Nephron (organoid): Measurements from ENCODE around the gene NWD2.

Experiments
- H3K27ac Mint-ChIP-seq, 3 experiments: 2 replicates each; pipeline ENCODE4 v1.8.0; 2020; ENCODE audit warnings: mixed read lengths in 3 of 3, mild to moderate bottlenecking in 2 of 3, moderate library complexity in 1 of 3
- H3K27me3 Mint-ChIP-seq: 2 replicates; pipeline ENCODE4 v1.8.0; 2021; ENCODE audit warnings: low read depth, mild to moderate bottlenecking, moderate library complexity, mixed read lengths
- H3K36me3 Mint-ChIP-seq: 2 replicates; pipeline ENCODE4 v1.8.0; 2020; ENCODE audit warnings: low read depth, mixed read lengths
- H3K4me1 Mint-ChIP-seq: 2 replicates; pipeline ENCODE4 v1.8.0; 2020; ENCODE audit warnings: mixed read lengths
- H3K4me3 Mint-ChIP-seq, 3 experiments: 2 replicates each; pipeline ENCODE4 v1.8.0; 2020; ENCODE audit warnings: mild to moderate bottlenecking in 3 of 3, mixed read lengths in 3 of 3, moderate library complexity in 2 of 3
- H3K9me3 Mint-ChIP-seq: 2 replicates; pipeline ENCODE4 v1.8.0; 2020; ENCODE audit warnings: mixed read lengths
- CTCF ChIP-seq, 3 experiments: fragments of 200-600 bp; sonication (generic); IDR thresholded peaks; one replicate each; pipeline ENCODE4 v1.5.0; 2021; ENCODE audit warnings: antibody characterized with exemption in 3 of 3; ENCODE audit not compliant: unreplicated experiment in 3 of 3

Gene NWD2

GRCh38 chr4:37422638-37423037, 178.1 kb downstream of the NWD2 start:
- H3K4me1 Mint-ChIP-seq, result no peaks in the 10 kb centered on the region
- TF ChIP-seq CTCF (IDR thresholded peaks at IDR 0.05; ENCODE audit: unreplicated experiment in 3 of 3), result no peak

DNA sequence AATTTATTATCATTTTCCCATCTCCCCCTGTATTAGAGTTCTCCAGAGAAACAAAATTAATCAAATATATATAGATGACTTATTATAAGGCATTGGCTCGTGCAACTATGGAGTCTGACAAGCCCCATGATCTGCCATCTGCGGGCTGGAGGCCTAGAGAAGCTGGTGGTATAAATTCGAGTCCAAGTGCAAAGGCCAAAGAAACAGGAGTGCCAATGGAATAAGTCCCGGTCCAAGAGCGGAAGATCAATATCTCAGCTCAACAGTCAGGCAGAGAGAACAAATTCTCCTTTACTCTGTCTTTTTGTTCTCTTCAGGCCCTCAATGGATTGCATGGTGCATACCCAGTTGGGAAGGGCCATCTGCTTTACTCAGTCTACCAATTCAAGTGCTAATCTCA, 178.8 kb downstream of the NWD2 start:
- H3K4me3 Mint-ChIP-seq, result no peak overlapping the region
- no peaks in the 10 kb centered on the region for H3K36me3 Mint-ChIP-seq
- H3K27me3 Mint-ChIP-seq, result no peaks in the 10 kb centered on the region
- H3K27ac Mint-ChIP-seq, result no peak overlapping the region
- H3K9me3 Mint-ChIP-seq, result peaks cover 2% of the 10 kb centered on the region
- H3K4me1 Mint-ChIP-seq, result no peaks in the 10 kb centered on the region
- no peak for TF ChIP-seq CTCF (IDR thresholded peaks at IDR 0.05; ENCODE audit: unreplicated experiment in 3 of 3)

More at GRCh38 chr4:37422638-37423037, 178.1 kb downstream of the NWD2 start:
- Mint-ChIP-seq H3K36me3 (no peaks in the 10 kb centered on the region), H3K27me3 (no peaks in the 10 kb centered on the region), H3K9me3 (peaks cover 2% of the 10 kb centered on the region), H3K4me3 (no peak overlapping the region), H3K27ac (no peak overlapping the region)

DNA sequence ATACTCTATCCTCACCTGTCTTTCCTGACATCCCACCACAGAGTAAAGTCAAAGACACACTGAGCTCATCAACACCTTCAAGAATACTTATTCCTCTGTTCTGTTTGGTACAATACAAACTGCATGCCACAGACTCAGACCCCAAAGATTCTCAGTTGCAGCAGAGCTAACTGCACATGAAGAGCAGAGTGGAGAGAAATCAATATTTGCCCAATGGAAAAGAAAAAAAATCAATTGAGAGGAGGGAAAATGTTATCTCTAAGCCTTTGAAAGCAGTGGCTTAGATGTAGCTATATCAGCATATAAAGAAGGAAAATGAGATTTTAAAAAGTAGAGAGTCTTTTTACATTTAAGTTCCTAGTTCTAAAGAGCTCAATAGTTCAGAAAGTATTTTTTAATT, 180.2 kb downstream of the NWD2 start:
- Mint-ChIP-seq H3K4me1 (no peaks in the 10 kb centered on the region), H3K4me3 (no peak overlapping the region), H3K27me3 (no peaks in the 10 kb centered on the region), H3K36me3 (no peaks in the 10 kb centered on the region), H3K27ac (no peak overlapping the region), H3K9me3 (peaks cover 2% of the 10 kb centered on the region)
- no peak for TF ChIP-seq CTCF (IDR thresholded peaks at IDR 0.05; ENCODE audit: unreplicated experiment in 3 of 3)

GRCh38 chr4:37425857-37426256, 181.3 kb downstream of the NWD2 start:
- H3K27ac Mint-ChIP-seq, result no peak overlapping the region
- no peaks in the 10 kb centered on the region for H3K9me3 Mint-ChIP-seq
- H3K36me3 Mint-ChIP-seq, result no peaks in the 10 kb centered on the region
- no peak for TF ChIP-seq CTCF (IDR thresholded peaks at IDR 0.05; ENCODE audit: unreplicated experiment in 3 of 3)
- H3K4me3 Mint-ChIP-seq, result no peak overlapping the region
- H3K4me1 Mint-ChIP-seq, result peaks cover 2% of the 10 kb centered on the region
- no peaks in the 10 kb centered on the region for H3K27me3 Mint-ChIP-seq

DNA sequence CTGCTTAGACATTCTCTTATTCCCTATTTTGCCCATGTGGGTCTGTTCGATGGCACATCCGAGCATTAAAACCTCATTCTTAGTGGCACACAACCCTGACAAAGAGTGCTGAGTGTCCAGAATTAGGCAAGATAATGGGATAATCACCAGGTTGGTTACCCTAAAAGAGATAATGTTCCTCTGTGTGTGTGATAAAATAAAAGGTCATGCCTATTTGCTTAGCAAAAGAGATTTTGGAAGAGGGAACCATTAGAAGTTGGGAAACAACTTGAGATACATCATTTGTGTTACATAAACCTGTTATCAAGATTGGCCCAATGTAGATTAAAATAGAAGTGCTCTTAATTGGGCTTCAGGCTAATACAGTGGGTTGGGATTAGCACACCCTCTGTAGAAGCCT, 182.7 kb downstream of the NWD2 start:
- H3K4me1 Mint-ChIP-seq, result peaks cover 4% of the 10 kb centered on the region
- no peaks in the 10 kb centered on the region for H3K36me3 Mint-ChIP-seq
- no peaks in the 10 kb centered on the region for H3K9me3 Mint-ChIP-seq
- no peaks in the 10 kb centered on the region for H3K27me3 Mint-ChIP-seq
- no peak overlapping the region for H3K27ac Mint-ChIP-seq
- TF ChIP-seq CTCF (IDR thresholded peaks at IDR 0.05; ENCODE audit: unreplicated experiment in 3 of 3), result no peak
- H3K4me3 Mint-ChIP-seq, result no peak overlapping the region

- no peak for TF ChIP-seq CTCF (IDR thresholded peaks at IDR 0.05; ENCODE audit: unreplicated experiment in 3 of 3)
- H3K9me3 Mint-ChIP-seq, result no peaks in the 10 kb centered on the region
- peak overlapping the region in 2 of 3 experiments; percentile 82 to 89 for H3K27ac Mint-ChIP-seq
- no peaks in the 10 kb centered on the region for H3K36me3 Mint-ChIP-seq
- no peak overlapping the region for H3K4me3 Mint-ChIP-seq
- no peaks in the 10 kb centered on the region for H3K27me3 Mint-ChIP-seq
- H3K4me1 Mint-ChIP-seq, result peaks cover 4% of the 10 kb centered on the region
Observed at GRCh38 chr4:37429906-37430305, 185.4 kb downstream of the NWD2 start.
